Activated T-cell treated with anti-CD3 and anti-CD28 coated beads, Interleukin-2, amount 50 U/mL, for 24 hours (primary cell): Measurements from ENCODE around the gene IGSF8.
"Not testable (repeated sequence)": the region's sequence is repeated elsewhere in the genome, so short reads cannot be mapped to it uniquely, and the experiment has no call there.

Experiments used
- DNase-seq: peaks from one replicate; pipeline ENCODE4 v3.0.0-alpha.2; 2020
- H3K27ac Mint-ChIP-seq: 2 replicates; pipeline ENCODE4 v1.8.0; 2020; ENCODE audit warnings: mild to moderate bottlenecking, mixed read lengths
- H3K27me3 Mint-ChIP-seq: 2 replicates; pipeline ENCODE4 v1.8.0; 2020; ENCODE audit warnings: mixed read lengths
- H3K36me3 Mint-ChIP-seq: 2 replicates; pipeline ENCODE4 v1.8.0; 2020; ENCODE audit warnings: low read depth, mixed read lengths
- H3K4me1 Mint-ChIP-seq: 2 replicates; pipeline ENCODE4 v1.8.0; 2020; ENCODE audit warnings: low read depth, mixed read lengths
- H3K4me3 Mint-ChIP-seq: 2 replicates; pipeline ENCODE4 v1.8.0; 2020; ENCODE audit warnings: mild to moderate bottlenecking, moderate library complexity, mixed read lengths
- H3K9me3 Mint-ChIP-seq: 2 replicates; pipeline ENCODE4 v1.8.0; 2020; ENCODE audit warnings: mixed read lengths

Gene IGSF8

DNA sequence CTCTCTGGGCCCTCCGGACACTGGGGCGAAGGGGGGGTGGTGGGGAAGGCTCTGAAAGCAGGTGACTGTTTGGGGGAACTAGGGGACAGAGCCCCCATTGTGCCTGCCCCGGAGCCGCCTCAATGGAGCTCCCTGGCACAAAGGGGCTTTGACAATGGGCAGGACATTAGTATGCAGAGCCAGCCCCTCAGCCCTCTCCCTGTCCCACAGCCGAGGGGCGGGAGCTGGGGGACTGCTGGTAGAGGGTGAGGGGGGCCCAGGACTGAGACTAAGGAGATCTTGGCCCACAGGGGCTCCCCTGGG lies 36.2 kb downstream of the IGSF8 start:
- Mint-ChIP-seq H3K27me3 (peaks cover 2% of the 10 kb centered on the region), H3K27ac (no peak overlapping the region), H3K9me3 (no peaks in the 10 kb centered on the region), H3K4me3 (no peak overlapping the region), H3K36me3 (no peaks in the 10 kb centered on the region), H3K4me1 (no peaks in the 10 kb centered on the region)
- DNase-seq, result no peak

DNA sequence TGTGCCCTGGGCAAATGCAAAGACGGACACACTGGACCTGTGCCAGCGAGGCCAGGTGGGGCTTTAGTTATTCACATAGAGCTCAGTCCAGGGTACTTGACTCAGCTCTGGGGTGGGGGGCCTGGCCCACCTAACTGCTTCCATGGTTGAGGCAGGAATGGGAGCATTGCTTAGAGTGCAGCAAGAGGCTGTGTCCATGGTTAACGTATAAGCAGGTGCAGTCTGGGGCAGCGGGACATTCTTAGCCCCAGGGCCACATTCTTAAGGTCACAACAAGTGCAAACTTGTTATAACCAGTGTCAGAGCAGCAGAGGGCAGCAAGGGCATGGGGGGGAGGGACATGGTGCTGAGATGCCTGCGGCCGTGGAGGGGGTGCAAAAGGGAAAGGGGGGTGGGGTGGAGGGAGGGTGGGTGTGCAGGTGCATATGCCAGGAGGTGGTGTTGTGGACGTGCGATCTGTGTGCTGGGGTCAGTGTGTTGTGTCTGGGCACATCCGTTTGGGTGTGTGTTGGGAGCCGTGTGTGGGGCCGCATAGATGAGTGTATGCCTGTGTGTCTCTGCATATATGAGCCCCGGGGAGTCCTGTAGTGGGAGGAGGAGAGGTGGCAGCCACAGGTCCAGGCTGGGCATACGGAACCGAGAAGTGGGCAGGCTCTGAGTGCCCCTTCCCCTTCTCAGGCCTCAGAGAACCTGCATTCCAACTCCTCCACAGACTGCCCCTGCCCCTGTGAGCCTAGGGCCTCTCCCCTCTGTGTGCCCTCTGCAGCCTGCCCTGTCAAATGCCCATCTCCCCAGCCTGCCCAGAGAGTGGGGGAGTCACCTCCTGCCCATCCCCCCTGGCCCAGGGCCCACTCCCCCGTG lies 36.8 kb downstream of the IGSF8 start:
- no peaks in the 10 kb centered on the region for H3K4me1 Mint-ChIP-seq
- no peaks in the 10 kb centered on the region for H3K36me3 Mint-ChIP-seq
- no peak overlapping the region for H3K4me3 Mint-ChIP-seq
- peaks cover 5% of the 10 kb centered on the region for H3K27me3 Mint-ChIP-seq
- no peaks in the 10 kb centered on the region for H3K9me3 Mint-ChIP-seq
- DNase-seq, result no peak
- no peak overlapping the region for H3K27ac Mint-ChIP-seq

DNA sequence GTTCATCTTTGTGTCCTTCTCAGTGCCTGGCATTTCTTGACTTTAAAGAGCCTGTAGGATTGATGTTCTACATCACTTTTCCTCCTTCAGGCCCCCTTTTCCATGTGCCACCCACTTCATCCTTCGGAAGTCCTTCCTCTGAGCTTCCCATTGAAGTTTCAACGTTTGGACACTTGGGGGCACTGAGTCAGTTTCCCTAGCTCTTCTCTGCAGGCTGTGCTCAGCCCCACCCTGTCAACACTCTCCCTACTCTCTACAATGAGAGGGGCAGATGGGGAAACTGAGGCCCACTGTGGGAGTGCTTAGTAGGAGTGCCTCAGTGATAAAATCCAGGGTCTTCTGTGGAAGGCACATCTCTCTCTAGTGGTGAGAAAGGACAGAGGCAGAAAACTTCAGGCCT lies 40.3 kb downstream of the IGSF8 start:
- Mint-ChIP-seq H3K27ac (no peak overlapping the region), H3K27me3 (peaks cover 24% of the 10 kb centered on the region), H3K4me3 (no peak overlapping the region), H3K4me1 (no peaks in the 10 kb centered on the region), H3K36me3 (no peaks in the 10 kb centered on the region), H3K9me3 (no peaks in the 10 kb centered on the region)
- no peak for DNase-seq

DNA sequence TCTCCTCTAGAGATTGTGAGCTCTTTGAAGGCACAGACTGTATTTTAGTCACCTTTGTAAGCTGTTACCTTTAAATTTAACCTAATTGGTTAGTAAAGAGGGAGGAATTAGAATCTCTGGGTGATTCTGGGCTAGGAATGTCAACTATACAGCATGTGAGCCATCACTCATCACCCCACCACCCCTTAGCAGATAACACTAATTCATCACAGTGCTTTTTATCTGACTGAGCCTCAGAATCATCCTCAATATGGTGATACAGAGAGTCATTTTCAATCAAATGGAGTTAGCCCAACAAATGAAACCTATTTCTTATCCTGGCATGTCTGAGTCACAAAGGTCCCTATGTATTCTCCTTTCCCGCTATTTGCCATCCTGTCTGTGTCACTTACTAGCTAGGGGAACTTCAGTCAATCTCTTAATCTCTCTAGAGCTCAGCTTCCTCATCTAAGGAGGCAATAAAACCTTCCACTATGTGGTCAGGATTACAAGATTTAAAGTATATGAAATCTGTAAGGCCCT lies 41.7 kb downstream of the IGSF8 start:
- Mint-ChIP-seq H3K27ac (no peak overlapping the region), H3K4me1 (no peaks in the 10 kb centered on the region), H3K36me3 (no peaks in the 10 kb centered on the region), H3K9me3 (no peaks in the 10 kb centered on the region), H3K4me3 (no peak overlapping the region), H3K27me3 (peaks cover 25% of the 10 kb centered on the region)
- no peak for DNase-seq

DNA sequence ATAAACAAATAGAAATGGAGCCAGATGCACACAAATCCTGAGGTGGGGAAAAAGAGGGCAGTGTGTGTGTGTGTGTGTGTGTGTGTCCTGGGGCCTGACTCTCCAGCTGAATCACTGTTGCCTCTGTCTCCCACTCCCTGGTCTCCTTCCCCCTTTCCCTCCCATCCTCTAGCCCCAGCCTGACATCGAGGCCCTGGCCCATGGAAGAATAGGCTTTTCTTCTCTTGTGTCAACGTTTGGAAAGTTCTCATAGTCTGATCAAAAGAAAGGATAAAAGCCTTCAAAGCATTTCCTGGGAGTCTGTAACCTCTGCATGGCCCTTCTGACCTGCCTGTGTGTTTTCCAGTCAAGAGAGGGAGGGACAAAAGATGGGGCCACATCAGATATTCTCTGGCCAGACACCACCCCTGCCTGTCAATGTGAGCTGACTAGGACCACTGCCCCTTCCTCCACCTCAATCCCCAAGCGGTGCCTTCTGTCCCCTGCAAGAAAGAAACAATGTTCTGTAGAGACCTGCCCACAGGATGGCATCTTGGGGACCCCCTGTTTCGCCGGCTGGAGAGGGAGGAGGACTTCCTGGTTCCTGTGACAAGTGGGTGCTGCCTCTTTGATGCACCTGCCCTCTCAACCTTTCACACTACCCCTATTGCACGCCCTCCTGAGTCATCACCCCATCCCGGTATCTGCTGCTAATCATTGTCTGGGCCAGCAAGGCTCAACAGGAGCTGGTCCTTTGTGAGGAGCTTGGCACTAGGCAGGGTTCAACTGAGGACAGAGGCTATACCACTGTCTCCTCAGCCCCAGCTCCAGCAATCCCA lies 44.7 kb downstream of the IGSF8 start:
- peaks cover 25% of the 10 kb centered on the region for H3K27me3 Mint-ChIP-seq
- H3K27ac Mint-ChIP-seq, result no peak overlapping the region
- no peaks in the 10 kb centered on the region for H3K4me1 Mint-ChIP-seq
- H3K36me3 Mint-ChIP-seq, result no peaks in the 10 kb centered on the region
- DNase-seq, result no peak
- no peaks in the 10 kb centered on the region for H3K9me3 Mint-ChIP-seq
- H3K4me3 Mint-ChIP-seq, result no peak overlapping the region

DNA sequence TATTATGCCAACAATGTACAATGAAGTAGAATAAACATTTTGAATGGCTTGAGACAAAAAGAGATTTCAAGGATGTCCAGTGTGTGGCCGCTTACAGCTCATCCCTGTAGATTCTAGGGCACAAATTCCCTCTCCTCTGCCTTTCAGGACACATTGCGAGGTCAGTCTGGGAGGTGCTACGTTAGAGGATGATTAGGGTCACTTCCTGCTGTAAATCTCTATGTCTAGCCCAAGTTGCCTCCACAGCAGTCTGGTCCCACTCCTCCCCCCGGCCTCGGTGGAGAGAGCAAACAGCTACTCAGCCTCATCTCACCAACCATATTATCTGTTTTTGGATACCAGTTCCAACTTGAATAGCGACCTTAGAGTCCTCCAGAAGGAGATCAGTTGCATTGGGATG lies 45.5 kb downstream of the IGSF8 start:
- Mint-ChIP-seq H3K27me3 (peaks cover 25% of the 10 kb centered on the region), H3K9me3 (no peaks in the 10 kb centered on the region), H3K4me1 (no peaks in the 10 kb centered on the region), H3K36me3 (no peaks in the 10 kb centered on the region), H3K4me3 (no peak overlapping the region), H3K27ac (no peak overlapping the region)
- no peak for DNase-seq

DNA sequence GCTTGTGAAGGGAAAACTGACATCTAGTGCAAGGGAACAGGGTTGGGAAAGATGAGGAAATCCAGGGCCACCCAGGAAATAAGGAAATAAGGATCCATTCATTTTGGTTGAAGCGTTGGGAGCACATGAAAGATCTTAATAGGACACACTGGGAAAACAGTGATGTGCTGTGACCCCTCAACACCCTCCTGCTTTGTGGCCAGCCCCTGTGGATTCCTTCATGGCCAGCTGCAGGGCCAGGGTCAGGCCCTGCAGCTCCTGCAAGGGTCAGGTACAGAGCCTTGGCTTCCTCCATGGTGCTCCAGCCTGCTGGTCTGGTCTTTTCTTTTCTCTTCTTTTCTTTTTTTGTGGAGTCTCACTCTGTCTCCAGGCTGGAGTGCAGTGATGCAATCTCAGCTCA lies 47.8 kb downstream of the IGSF8 start:
- H3K4me3 Mint-ChIP-seq, result no peak overlapping the region
- no peak overlapping the region for H3K27ac Mint-ChIP-seq
- H3K9me3 Mint-ChIP-seq, result no peaks in the 10 kb centered on the region
- H3K36me3 Mint-ChIP-seq, result no peaks in the 10 kb centered on the region
- peaks cover 22% of the 10 kb centered on the region for H3K27me3 Mint-ChIP-seq
- peaks cover 10% of the 10 kb centered on the region for H3K4me1 Mint-ChIP-seq
- no peak for DNase-seq

DNA sequence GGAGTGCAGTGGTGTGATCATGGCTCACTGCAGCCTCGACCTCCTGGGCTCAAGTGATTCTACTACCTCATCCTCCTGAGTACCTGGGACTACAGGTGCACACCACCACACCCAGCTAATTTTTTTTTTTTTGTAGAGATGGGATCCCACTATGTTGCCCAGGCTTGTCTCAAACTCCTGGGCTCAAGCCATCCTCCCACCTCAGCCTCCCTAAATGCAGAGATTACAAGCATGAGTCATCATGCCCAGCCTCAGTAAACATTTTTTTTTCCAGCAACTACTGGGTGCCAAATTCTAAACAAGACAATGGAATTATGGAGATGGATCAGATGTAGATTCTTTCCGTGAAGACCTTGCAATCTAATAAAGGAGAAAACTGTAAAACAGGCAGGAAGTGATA lies 48.2 kb downstream of the IGSF8 start:
- H3K4me1 Mint-ChIP-seq, H3K4me3 Mint-ChIP-seq, H3K9me3 Mint-ChIP-seq, H3K27ac Mint-ChIP-seq, H3K36me3 Mint-ChIP-seq, DNase-seq: not testable (repeated sequence)
- peaks cover 23% of the 10 kb centered on the region for H3K27me3 Mint-ChIP-seq

DNA sequence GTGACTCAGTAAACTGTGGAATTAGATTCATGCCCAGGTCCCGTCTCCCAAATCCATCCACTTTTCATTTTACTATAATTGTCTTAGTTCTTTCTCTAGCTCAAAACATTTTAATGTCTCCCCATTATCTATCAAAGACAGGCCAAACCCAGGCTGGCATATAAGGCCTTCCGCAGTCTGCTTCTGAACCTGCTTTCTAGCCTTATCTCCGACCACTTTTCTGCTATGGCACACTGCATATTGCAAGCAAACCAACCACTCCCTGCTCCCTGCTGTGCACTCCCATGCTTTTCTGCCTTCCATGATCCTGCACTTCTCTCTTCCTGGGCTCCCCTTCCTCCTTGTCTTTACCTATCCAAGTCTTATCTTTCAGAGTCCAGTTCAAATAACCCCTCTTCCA lies 49.3 kb downstream of the IGSF8 start:
- Mint-ChIP-seq H3K27ac (no peak overlapping the region), H3K9me3 (no peaks in the 10 kb centered on the region), H3K36me3 (no peaks in the 10 kb centered on the region), H3K4me1 (peaks cover 10% of the 10 kb centered on the region), H3K27me3 (peaks cover 22% of the 10 kb centered on the region), H3K4me3 (no peak overlapping the region)
- no peak for DNase-seq

DNA sequence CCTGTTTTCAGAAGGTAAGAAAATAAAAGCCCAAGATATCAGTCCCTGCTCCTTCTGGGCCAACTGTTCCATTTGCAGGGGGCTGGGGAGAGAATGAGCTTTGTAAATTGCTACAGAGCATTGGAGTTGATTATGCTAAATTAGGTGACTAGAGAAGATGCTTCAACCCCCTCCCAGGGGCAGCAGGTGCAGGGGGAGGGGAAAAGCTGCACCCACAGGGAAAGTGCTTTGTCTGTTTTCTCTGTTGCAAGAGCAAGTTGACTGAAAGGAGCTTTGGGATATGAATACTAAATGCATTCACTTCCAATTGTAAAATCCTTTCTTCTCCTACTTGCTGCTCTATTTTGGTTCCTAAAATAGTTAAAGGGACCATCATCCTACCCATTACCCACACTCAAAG lies 50.1 kb downstream of the IGSF8 start:
- H3K4me3 Mint-ChIP-seq, result no peak overlapping the region
- no peak for DNase-seq
- peaks cover 10% of the 10 kb centered on the region for H3K4me1 Mint-ChIP-seq
- H3K9me3 Mint-ChIP-seq, result no peaks in the 10 kb centered on the region
- H3K27ac Mint-ChIP-seq, result no peak overlapping the region
- peaks cover 15% of the 10 kb centered on the region for H3K27me3 Mint-ChIP-seq
- no peaks in the 10 kb centered on the region for H3K36me3 Mint-ChIP-seq

DNA sequence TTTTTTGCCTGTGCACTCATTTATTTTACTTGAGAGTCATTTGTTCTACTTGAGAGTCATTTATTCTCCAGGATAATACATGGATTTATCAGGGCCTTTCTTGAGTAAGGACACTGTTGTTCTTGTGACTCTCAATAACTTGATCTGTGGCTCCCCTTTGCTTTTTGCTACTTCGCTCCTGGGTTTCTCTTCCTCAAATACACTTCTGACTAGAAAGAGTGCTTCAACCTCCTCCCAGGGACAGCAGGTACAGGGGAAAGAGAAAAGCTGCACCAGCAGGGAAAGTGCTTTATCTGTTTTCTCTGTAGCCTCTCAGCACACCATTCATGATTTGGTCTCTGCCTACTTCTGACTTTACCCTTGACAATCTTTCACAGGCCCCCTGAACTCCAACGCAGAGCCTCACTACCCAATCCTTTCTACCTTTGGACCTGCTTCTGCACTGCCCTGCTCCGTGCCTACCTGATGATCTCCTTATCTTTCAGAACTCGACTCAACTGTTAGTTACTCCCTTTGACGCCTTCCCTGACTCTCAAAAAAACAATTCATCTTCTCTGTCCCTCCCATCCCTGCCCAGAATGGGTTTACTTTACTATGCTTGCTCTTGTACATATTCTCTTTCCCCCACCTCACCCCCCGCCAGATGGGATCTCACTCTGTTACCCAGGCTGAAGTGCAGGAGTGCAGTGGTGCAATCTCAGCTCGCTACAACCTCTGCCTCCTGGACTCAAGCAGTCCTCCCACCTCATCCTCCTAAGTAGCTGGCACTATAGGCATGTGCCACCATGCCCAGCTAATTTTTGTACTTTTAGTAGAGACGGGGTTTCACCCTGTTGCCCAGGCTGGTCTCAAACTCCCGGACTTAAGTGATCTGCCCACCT lies 51.1 kb downstream of the IGSF8 start:
- no peaks in the 10 kb centered on the region for H3K9me3 Mint-ChIP-seq
- H3K36me3 Mint-ChIP-seq, result no peaks in the 10 kb centered on the region
- peaks cover 15% of the 10 kb centered on the region for H3K27me3 Mint-ChIP-seq
- no peak for DNase-seq
- H3K27ac Mint-ChIP-seq, result peak overlapping the region; percentile 60
- H3K4me1 Mint-ChIP-seq, result peaks cover 10% of the 10 kb centered on the region
- peak overlapping the region; percentile 62 for H3K4me3 Mint-ChIP-seq

DNA sequence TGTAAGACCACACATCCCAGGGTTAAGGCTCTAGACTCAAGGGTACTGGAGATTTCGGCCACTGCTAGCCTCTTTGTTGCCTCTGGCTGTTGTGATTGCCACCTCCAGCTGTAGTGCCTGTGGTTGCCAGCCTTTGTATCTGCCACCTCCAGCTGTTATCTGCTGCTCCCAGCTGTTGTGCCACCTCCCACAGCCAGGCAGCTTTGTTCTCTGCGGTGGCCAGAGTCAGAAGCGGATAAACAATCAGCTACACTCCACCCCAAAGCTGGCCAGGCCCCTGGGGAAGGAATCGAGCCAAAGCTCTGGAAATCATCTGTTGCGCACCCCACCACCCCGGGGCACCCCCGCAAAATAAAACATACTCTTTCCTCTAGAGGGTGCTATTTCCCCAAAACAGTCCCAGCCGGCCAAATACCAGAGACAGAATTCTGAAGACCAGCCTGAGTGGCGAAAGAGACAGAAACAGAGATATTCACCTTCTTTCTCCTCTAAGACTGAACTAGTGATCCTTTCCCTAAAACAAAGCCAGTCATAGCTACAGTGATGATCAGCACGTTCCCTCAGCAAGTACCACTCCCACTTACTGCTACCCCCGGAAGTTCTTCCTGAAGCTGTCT lies 51.8 kb downstream of the IGSF8 start:
- Mint-ChIP-seq H3K9me3 (no peaks in the 10 kb centered on the region), H3K4me1 (peaks cover 10% of the 10 kb centered on the region), H3K27me3 (peaks cover 12% of the 10 kb centered on the region), H3K27ac (peak overlapping the region; percentile 60), H3K36me3 (no peaks in the 10 kb centered on the region), H3K4me3 (peak overlapping the region; percentile 62)
- peak; percentile 50 for DNase-seq

DNA sequence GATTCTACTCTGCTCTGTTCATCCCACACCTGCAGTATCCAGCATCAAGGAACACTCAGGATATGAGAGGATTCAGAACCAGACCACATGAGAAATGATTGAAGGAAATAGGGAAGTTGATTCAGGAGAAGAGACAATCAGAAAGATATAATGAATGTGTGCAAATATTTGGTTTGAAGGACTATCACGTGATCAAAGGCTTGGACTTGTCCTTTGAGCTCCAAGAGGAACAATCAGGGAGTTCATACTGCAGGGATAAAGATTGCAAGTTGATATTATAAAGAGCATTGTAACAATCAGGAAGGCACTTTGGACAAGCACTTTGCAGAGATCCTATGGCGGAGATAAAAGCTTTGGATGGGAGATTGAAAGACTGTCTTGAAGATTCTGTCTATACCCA lies 52.8 kb downstream of the IGSF8 start:
- H3K27ac Mint-ChIP-seq, result no peak overlapping the region
- DNase-seq, result no peak
- peaks cover 11% of the 10 kb centered on the region for H3K27me3 Mint-ChIP-seq
- H3K9me3 Mint-ChIP-seq, result no peaks in the 10 kb centered on the region
- no peak overlapping the region for H3K4me3 Mint-ChIP-seq
- H3K4me1 Mint-ChIP-seq, result peaks cover 10% of the 10 kb centered on the region
- H3K36me3 Mint-ChIP-seq, result no peaks in the 10 kb centered on the region

DNA sequence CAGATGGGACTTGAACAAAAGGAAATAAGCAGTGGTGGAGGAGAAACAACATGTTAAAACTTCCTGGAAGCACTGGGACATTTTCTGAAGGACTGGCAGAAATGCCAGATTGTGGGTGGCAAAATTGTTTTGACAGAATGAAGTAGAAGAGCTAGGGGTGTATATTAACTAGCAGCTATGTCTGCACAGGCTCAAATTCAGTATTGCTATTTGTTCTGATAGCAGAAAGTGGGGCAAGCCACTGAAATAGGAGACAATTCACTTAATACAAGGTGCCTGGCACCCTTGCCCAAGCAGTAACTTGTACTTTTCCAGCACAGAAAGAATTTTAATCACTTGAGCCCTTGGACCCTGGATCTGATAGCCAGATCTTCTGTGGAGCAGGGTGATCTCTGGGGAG lies 54.9 kb downstream of the IGSF8 start:
- H3K9me3 Mint-ChIP-seq, result no peaks in the 10 kb centered on the region

More for the DNA sequence above, 54.9 kb downstream of the IGSF8 start:
- H3K4me1 Mint-ChIP-seq, result peaks cover 10% of the 10 kb centered on the region
- no peak overlapping the region for H3K27ac Mint-ChIP-seq
- no peaks in the 10 kb centered on the region for H3K36me3 Mint-ChIP-seq
- H3K27me3 Mint-ChIP-seq, result peaks cover 11% of the 10 kb centered on the region
- DNase-seq, result no peak
- H3K4me3 Mint-ChIP-seq, result no peak overlapping the region
